ENCODE measurements around the gene RNU7-1.
"Not testable (repeated sequence)": the region's sequence is repeated elsewhere in the genome, so short reads cannot be mapped to it uniquely, and the experiment has no call there.

Gene RNU7-1

DNA sequence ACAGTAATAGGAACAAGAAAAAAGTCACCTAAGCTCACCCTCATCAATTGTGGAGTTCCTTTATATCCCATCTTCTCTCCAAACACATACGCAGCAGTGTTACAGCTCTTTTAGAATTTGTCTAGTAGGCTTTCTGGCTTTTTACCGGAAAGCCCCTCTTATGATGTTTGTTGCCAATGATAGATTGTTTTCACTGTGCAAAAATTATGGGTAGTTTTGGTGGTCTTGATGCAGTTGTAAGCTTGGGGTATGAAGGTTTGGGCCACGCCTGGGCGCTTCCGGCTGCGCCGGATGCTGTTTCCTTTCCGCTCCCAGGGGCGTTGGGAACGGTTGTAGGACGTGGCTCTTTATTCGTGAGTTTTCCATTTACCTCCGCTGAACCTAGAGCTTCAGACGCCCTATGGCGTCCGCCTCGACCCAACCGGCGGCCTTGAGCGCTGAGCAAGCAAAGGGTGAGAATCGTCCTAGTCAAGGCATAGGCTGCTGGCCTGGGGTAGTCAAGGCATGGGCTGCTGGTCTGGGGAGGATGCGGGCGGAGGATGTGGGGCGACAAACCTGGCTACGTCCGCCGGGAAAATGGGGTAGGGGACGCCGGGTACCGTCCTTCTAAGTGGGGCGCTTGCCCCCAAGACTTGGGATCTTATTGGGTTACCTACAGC, at the start of gene RNU7-1, which contains the start of gene C12orf57:
RNU7-1 (plus strand) TSS at position 95 of the 659 bp plus-strand sequence.
C12orf57 (plus strand) TSS at position 301 of the 659 bp plus-strand sequence; CDS start at position 401, 100 bp downstream.
- no peak for DNase-seq

DNA sequence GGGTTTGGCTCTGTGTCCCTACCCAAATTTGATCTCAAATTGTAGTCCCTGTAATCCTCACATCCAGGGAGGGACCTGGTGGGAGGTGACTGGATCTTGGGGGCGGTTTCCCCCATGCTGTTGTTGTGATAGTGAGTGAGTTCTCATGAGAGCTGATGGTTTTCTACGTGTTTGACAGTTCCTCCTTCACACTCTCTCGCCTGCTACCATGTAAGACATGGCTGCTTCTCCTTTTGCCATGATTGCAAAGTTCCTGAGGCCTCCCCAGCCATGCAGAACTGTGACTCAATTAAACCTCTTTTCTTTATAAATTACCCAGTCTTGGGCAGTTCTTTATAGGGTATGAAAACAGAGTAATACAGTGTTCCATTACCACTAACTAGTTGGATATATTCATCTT, 49.3 kb upstream of the RNU7-1 start:
- no peak for DNase-seq

DNA sequence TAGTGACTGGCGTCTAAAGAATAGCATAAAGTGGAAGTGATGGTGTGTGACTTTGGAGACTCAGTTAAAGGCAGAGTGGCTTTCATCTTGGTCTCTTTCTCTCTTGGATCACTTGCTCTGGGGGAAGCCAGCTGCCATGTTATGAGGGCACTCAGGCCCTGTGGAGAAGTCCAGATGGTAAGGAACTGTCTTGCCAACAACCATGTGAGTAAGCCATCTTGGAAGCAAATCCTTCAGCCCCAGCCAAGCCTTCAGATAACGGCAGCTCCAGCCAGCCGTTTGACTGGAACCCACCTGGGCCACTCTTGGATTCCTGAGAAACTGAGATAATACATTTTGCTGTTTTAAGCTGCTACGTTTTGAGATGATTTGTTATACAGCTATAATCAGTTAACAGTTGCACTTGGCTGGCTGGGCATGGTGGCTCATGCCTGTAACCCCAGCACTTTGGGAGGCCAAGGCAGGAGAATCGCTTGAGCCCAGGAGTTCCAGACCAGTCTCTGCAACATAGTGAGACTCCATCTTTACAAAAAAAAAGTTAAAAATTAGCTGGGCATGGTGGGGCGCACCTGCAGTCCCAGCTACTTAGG, 46.7 kb upstream of the RNU7-1 start:
- no peak for DNase-seq

DNA sequence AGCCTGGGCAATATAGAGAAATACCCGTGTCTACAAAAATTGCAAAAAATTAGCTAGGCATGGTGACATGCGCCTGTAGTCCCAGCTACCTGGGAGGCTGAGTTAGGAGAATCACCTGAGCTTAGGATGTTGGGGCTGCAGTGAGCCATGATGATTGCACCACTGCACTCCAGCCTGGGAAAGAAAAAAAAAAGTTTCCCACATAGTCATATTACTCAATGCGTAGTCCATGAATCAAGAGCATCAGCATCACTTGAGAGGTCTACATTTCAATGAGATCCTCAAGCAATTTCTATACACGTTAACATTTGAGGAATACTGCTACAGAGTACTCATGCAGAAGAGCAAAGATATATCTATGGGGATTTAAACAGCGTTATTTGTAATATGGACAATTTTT, 44.2 kb upstream of the RNU7-1 start:
- no peak for DNase-seq

DNA sequence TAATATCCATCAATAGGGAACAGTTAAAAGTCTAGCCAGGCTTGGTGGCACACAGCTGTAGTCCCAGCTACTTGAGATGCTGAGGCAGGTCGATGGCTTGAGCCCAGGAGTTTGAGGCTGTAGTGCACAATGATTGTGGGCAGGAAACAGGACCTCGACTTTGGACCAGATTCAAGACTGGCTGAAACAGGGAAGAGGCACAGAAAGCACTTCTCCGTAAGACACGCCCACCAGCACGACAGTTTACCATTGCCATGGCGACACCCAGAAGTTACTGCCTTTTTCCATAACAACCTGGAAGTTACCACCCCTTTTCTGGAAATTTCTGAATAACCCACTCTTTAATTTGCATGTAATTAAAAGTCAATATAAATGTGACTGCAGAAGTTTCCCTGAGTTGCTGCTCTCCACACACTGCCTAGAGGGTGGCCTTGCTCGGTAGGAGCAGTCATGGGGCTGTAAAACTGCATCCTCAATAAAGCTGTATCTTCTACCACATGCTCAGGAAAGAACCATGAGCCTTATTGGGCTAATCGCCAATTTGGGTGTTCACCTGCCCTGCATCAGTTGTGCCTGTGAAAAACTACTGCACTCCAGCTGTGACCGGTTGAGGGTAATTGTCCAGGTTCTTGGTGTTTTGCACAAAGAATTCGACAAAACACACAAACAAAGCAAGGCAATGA, 43.6 kb upstream of the RNU7-1 start:
- no peak for DNase-seq

DNA sequence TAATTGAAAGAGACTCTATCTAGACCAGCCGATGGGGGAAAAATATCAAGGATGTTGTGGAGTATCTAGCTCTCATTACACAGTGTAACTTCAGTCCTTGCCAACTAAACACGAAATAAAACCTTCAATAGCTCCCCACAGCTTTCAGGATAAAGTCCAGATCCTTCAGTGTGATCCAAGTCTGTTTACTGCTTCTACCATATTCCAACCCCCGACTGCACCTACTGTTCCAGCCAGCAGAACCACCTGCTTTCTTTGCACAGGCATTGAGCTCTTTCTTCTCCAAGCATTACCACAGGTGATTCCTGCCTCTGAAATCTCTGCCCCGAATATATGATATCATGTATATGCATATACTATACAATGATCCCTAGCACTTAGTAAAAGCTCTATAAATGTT, 41.2 kb upstream of the RNU7-1 start:
- DNase-seq = no peak

DNA sequence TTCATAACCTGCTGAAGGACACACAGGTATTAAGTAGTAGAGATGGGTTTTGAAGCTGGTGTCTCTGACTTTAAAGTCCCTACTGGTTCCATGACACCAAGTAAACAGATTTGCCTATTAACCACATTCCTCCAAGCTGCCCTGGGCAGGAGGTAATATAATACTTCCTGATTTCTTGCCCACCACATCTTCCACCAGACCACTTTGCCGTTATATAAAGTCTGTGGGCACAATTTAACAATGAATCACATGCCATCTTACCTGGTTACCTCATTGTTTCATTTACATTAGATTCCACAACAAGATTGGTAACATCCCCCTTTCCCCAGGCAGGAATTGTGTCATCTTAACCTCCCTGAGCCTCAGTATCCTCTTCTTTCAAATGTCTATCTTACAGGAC, 39.9 kb upstream of the RNU7-1 start:
- no peak for DNase-seq

DNA sequence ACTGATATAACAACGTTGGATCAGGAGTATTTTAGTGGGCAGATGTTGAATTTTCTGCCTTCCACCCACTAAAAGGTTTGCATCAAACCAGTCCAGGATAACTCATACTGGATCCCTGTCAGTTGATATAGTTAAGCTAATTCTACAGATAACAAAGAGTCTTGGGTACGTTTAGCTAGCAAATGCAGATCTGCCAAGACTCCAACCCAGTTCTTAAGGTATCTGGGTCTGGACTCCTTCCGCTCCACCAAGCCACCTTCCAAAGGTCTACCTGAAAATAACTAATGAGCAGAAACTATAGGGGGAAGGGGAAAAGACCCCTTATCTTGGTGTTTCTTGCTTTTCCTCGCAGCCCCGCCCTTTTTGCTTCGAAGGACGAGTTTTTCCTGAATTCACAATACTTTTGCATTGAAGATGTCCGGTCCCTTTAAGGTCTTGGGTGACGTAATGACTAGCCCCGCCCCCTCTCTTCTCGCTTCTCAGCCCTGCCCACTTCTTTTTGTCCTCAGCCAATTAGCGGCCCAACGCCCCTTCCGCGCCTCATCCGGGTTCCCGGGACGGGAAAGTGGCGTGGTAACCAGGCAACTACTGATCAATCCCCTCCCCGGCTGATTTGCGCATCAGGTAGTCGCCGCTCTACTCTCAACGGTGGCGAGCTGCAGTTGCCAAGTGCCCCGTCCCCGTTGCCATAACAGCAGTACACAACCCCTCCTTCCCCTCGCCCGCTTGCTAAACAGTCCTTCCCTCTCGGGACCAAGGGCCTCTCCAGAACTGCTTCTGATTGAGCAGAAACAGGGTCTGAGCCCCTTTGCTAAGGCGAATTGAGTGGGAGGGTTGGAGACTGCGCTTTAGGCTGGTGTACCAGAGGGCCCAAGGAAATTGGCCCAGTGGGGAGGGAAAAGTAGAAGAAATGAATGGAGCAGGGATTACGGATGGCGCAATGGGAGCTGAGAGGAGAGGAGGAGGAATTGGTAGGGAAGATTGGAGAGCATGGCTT, 39.0 kb upstream of the RNU7-1 start, which contains the start of gene LRRC23:
LRRC23 (plus strand) TSS at position 543 of the 997 bp plus-strand sequence. CDS start 812 bp downstream, outside the sequence.
- peak; percentile 80 for DNase-seq

DNA sequence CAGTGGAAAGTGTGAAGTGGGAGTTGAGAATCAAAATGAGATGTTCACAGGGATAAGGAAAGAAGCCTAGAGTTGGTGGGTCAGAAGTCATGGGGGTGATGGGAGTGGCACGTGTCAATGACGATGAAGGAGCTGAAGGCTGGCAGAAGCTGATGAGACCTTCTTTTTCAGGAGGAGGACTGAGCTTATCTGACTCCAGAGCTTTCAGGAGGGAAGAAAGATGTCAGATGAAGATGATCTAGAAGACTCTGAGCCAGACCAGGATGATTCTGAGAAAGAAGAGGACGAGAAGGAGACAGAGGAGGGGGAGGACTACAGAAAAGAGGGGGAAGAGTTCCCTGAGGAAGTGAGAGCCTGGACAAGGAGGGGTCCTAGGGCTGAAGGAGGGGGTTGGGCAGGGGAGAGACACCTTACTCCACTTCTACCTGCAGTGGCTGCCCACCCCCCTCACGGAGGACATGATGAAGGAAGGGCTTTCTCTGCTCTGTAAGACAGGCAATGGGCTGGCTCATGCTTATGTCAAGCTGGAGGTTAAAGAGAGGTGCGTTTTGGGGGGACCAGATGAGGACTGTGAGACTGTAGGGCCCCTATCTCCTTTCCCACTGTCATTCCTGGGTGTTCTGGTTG, 38.1 kb upstream of the RNU7-1 start:
- no peak for DNase-seq

DNA sequence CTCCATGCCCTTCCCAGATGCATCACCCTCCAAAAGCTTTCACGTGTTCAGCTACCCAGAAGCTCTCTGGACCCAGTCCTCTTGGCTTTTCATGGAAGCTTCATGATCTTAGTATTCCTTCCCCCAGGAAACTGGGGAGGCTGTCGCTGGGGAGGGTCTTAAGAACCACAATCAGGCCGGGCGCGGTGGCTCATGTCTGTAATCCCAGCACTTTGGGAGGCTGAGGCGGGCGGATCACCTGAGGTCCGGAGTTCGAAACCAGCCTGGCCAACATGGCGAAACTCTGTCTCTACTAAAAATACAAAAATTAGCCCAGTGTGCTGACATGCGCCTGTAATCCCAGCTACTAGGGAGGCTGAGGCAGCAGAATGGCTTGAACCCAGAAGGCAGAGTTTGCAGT, 35.5 kb upstream of the RNU7-1 start:
- not testable (repeated sequence) for DNase-seq

DNA sequence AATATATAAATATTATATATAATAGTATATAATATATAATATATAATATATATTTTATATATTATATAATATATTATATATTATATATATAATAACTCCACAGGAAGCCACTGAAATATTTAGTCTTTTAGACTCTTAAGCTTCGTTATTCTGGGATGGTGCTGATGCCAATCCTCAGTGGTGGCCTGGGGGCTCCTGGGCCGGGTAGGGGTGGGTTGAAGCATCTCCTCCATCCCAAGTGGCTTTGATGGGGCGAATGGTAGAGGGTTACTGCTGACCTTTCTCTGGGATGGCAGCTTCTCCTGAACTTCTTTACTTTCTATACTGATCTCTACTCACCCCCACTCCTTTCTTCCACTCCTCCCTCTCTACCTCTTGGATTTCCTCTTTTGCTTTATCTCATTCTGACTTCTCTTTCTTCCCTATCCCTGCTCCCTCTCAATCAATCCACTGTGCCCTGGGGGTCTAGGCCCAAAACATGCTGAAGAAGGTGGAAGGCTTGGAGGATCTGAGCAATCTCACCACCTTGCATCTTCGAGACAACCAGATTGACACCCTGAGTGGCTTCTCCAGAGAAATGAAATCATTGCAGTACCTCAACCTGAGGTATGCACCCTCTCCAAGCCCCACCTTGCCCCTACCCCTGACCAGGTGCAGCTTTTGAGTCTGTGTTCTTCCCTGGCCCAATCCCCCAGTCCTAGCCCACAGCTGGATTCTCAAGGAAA, 34.0 kb upstream of the RNU7-1 start:
- no peak for DNase-seq

DNA sequence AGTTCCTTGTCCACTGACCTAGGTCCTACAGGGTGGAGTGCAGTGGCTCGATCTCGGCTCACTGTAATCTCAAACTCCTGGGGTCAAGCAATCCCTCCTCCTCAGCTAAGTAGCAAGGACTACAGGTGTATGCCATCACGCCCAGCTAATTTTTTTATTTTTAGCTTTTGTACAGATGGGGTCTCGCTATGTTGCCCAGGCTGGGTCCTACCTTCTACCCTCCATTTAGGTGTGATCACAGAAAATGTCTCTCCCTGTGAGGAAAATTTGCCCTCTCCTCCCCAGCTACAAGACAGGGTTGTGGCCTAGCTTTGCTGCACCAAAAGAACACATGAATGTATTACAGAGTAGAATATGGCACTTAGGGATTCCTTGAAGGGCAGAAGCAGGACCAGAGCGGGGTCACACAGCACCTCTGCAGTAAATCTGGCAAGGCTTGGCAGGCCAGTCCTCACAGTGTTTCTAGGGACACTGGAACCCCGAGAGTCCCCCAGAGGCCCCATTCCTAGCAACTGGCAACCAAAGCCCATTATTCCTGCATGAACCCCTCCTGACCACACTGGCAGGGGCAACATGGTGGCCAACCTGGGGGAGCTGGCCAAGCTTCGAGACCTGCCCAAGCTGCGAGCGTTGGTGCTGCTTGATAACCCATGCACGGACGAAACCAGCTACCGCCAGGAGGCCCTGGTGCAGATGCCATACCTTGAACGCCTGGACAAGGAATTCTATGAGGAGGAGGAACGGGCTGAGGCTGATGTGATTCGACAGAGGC, 31.3 kb upstream of the RNU7-1 start:
- no peak for DNase-seq

DNA sequence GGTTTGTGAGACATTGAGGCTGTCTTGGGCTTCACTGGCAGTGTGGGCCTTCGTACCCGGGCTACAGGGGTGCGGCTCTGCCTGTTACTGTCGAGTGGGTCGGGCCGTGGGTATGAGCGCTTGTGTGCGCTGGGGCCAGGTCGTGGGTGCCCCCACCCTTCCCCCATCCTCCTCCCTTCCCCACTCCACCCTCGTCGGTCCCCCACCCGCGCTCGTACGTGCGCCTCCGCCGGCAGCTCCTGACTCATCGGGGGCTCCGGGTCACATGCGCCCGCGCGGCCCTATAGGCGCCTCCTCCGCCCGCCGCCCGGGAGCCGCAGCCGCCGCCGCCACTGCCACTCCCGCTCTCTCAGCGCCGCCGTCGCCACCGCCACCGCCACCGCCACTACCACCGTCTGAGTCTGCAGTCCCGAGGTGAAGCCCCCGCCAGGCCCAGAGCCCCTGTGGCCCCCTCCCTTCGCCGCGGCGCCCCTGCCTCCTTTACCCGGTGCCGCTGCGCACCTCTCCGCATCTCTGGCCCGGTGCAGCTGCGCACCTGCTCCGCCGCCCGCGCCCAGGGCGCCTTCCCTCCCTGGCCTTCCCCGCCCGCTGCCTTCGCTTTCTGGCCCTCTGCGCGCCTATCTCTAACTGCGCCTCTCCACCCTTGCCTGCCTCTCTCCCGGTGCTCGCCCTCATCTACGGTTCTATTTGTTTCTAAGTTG, 29.2 kb upstream of the RNU7-1 start, which contains the start of gene ENO2:
ENO2 (plus strand) TSS at position 335 of the 701 bp plus-strand sequence. CDS start 1,253 bp downstream, outside the sequence.
- no peak for DNase-seq

DNA sequence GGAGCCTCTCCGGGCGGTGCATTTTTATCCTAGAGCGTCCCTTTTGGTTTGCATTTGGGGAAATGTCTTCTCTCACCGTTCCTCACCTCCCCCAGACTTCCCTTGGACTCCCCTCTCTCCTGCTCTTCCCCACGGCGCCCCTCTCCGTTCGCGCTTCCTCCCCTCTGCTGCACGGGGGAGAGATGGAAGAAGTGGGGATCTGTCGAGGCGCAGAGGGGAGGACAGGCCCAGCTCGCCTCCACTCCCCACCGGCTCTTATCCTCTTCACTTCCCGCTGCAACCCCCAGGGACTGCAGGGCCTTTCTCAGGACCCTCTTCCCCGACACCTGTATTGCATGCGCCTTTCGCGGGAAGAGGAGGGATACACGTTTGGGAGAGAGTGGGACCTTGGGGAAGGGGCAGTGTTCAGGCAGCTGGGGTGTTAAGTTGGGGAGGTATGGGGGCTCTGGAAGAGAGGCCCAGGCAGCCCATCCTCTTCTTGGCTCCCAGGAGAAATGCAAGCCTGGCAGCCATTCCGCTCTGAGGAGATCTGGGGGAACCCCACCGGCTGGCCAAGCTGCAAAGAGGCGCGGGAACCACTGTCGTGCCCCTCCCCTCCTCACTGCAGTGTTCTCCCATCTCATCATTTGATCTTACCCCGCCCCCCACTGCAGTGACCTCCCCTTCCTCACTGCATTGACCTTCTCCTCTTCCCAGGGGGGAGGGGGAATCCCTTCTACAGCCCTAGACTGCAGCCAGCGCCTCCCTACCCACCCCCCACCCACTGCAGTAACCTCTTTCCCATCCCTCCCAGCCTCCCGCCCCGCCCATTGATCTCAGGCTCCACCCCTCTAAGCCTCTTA, 28.4 kb upstream of the RNU7-1 start:
- no peak for DNase-seq

DNA sequence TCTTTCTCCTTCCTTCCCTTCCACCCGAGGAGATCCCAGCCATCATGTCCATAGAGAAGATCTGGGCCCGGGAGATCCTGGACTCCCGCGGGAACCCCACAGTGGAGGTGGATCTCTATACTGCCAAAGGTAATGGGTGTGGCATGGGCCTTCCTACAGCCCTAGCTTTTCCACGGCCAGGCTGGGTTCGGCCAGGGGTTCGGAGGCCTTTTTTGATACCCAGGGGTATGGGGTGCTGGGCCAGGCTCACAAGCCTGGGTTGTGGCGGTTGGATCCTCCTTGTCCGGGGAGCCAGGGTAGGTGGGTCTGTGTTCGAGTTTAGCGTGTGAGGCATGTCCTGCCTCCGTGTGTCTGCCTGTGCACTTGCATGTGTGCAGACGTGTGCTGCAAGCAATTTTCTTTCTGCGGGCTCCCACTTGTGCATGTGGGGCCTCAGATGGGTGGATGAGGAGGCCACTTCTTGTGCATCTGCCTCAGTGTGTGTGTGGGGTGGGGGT, 27.8 kb upstream of the RNU7-1 start:
- DNase-seq = no peak

DNA sequence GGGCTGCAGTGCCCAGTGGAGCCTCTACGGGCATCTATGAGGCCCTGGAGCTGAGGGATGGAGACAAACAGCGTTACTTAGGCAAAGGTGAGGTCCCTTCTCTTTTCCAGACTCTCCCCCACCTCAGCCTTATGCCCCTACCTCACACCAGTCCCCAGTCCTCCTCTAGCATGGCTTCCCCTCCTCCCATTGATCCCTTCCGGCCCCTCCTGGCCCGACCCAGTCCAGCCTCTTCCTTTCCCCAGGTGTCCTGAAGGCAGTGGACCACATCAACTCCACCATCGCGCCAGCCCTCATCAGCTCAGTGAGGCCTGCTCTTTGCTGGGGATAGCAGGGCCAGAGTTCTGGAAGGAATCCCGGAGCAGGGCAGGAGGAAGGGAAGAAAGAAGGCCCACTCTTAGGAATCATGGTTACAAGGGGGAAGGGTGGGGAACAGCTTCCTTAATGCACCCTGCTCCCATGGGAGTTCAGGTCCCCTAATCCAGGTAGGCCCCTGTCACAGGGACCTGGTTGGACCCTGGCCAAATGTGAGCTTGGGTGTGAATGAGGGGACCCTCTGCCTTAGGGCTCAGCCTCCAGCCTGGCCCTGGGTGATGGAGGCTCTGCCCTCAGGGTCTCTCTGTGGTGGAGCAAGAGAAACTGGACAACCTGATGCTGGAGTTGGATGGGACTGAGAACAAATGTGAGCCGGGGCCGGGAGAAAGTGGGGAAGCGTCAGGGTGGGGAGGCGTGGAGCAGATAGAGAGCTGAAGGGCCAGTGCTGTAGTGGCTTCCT, 27.0 kb upstream of the RNU7-1 start:
- no peak for DNase-seq

DNA sequence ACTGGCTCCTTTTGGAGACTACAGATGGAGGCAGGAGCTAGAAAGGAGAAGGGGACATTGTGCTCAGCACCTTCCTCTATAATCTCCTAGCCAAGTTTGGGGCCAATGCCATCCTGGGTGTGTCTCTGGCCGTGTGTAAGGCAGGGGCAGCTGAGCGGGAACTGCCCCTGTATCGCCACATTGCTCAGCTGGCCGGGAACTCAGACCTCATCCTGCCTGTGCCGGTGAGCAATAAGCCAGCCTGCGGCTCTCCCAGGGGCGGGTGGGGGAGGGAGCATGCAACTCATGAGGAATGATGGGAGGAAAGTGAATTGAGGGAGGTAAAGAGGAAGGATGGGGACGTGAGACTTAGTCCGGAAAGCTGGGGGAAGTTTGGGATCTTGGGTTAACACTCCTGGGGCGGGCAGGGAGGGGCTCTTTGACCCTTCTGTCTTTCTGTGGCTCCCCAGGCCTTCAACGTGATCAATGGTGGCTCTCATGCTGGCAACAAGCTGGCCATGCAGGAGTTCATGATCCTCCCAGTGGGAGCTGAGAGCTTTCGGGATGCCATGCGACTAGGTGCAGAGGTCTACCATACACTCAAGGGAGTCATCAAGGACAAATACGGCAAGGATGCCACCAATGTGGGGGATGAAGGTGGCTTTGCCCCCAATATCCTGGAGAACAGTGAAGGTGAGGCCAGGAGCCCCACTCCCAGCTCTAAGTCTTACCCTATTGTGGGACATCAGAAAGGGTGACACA, 26.0 kb upstream of the RNU7-1 start:
- no peak for DNase-seq
